NCI-H1417 treated with DMSO at 0.1 percent for 48 hours (cell line): ENCODE results near the gene SPATS2L.

Experiments used
- DNase-seq: peaks from one replicate; lab custom pipeline; 2025; lab: John Stamatoyannopoulos, UW

SPATS2L gene

GRCh38 chr2:200378652-200379290 lies 72.3 kb downstream of the SPATS2L start:
- DNase-seq = no peak

GRCh38 chr2:200379481-200380090 lies 73.1 kb downstream of the SPATS2L start:
- no peak for DNase-seq

- DNase-seq = no peak
These were observed 73.6 kb downstream of the SPATS2L start for GRCh38 chr2:200380091-200380561.

- DNase-seq = no peak
These were observed 74.5 kb downstream of the SPATS2L start for GRCh38 chr2:200380833-200381542.

- DNase-seq = no peak
These were observed 76.4 kb downstream of the SPATS2L start for GRCh38 chr2:200382874-200383273.

GRCh38 chr2:200383380-200384110 lies 77.1 kb downstream of the SPATS2L start:
- no peak for DNase-seq

- DNase-seq = no peak
These were observed 78.7 kb downstream of the SPATS2L start for GRCh38 chr2:200385063-200385635.

GRCh38 chr2:200393191-200393590 lies 86.7 kb downstream of the SPATS2L start:
- DNase-seq = no peak

GRCh38 chr2:200394045-200394444 lies 87.6 kb downstream of the SPATS2L start:
- DNase-seq = no peak

- DNase-seq = no peak
These were observed 90.3 kb downstream of the SPATS2L start for GRCh38 chr2:200396781-200397242.

GRCh38 chr2:200397785-200398184 lies 91.3 kb downstream of the SPATS2L start:
- no peak for DNase-seq

- DNase-seq = no peak
These were observed 92.6 kb downstream of the SPATS2L start for GRCh38 chr2:200399046-200399445.

GRCh38 chr2:200399636-200400035 lies 93.1 kb downstream of the SPATS2L start:
- DNase-seq = no peak

- no peak for DNase-seq
These were observed 97.3 kb downstream of the SPATS2L start for GRCh38 chr2:200403814-200404213.

GRCh38 chr2:200404615-200405014 lies 98.1 kb downstream of the SPATS2L start:
- no peak for DNase-seq

GRCh38 chr2:200405599-200406298 lies 99.3 kb downstream of the SPATS2L start:
- DNase-seq = no peak

- DNase-seq = no peak
These were observed 99.9 kb downstream of the SPATS2L start for GRCh38 chr2:200406379-200406778.

GRCh38 chr2:200408428-200409316 lies 102.2 kb downstream of the SPATS2L start:
- DNase-seq = no peak

GRCh38 chr2:200411831-200412230 lies 105.3 kb downstream of the SPATS2L start:
- no peak for DNase-seq

GRCh38 chr2:200414367-200414766 lies 107.9 kb downstream of the SPATS2L start:
- DNase-seq = no peak
